Transverse colon (tissue), 4 donors: ENCODE data around the gene STK32B. TPM values are rescaled to one million over a fixed set of nuclear protein-coding genes. Genes with fewer than 3 reads are reported as not detected.
A peak's percentile ranks its signal among the peaks of the same experiment; 100 is the strongest.

ENCODE experiments used
- DNase-seq: peaks from one replicate; pipeline ENCODE4 v3.0.0-alpha.2; 2019
- H3K27ac ChIP-seq, 4 donors: fragments of 200-600 bp; sonication (generic); 2 replicates each; pipeline ENCODE4 v1.5.1; 2016 to 2018; ENCODE audit warnings: inconsistent platforms in 4 of 4
- H3K27me3 ChIP-seq: fragments of 200-600 bp; sonication (generic); 2 replicates; pipeline ENCODE4 v1.5.1; 2017; ENCODE audit warnings: inconsistent platforms
- H3K36me3 ChIP-seq, 4 donors: fragments of 200-600 bp; sonication (generic); 2 replicates each; pipeline ENCODE4 v1.5.1; 2017 to 2019; ENCODE audit warnings: inconsistent platforms in 4 of 4
- H3K4me1 ChIP-seq, 4 donors: fragments of 200-600 bp; sonication (generic); 2 replicates each; pipeline ENCODE4 v1.5.1; 2017 to 2020; ENCODE audit warnings: inconsistent platforms in 4 of 4
- H3K4me3 ChIP-seq, 4 donors: fragments of 200-600 bp; sonication (generic); 1 replicate in 1 of 4; 2 replicates in 3 of 4; pipeline versions ENCODE4 v1.5.1 to v1.6.1; 2017 to 2019; ENCODE audit warnings: inconsistent platforms in 4 of 4
- H3K9me3 ChIP-seq, 2 donors: fragments of 200-600 bp; sonication (generic); 2 replicates each; pipeline ENCODE4 v1.5.1; 2017 to 2019; ENCODE audit warnings: inconsistent platforms in 2 of 2
- CTCF ChIP-seq, 5 experiments: fragments of 200-600 bp in 3 of 5; fragments of 450-650 bp in 2 of 5; sonication (generic) in 3 of 5; IDR thresholded peaks; 1 replicate in 2 of 5; 2 replicates in 3 of 5; pipeline ENCODE4 v1.5.1; 2016 to 2017; ENCODE audit warnings: antibody characterized with exemption in 5 of 5, inconsistent platforms in 3 of 5, mild to moderate bottlenecking in 2 of 5, moderate library complexity in 1 of 5
- EP300 ChIP-seq: sonication (generic); formaldehyde crosslinking; IDR thresholded peaks from one replicate; pipeline ENCODE4 v1.6.1; 2017; ENCODE audit warnings: antibody characterized with exemption, low read depth
- POLR2A ChIP-seq: fragments of 450-650 bp; IDR thresholded peaks from one replicate; pipeline ENCODE4 v1.6.1; 2016; ENCODE audit warnings: antibody characterized with exemption, mild to moderate bottlenecking, moderate library complexity
- POLR2AphosphoS5 ChIP-seq, 3 donors: sonication (generic); formaldehyde crosslinking; IDR thresholded peaks; one replicate each; pipeline ENCODE4 v1.6.1; 2016; ENCODE audit warnings: antibody characterized with exemption in 3 of 3
- WGBS, 2 donors: methylation state at CpG; one replicate each; pipeline ENCODE4 v1.1.5; 2018; ENCODE audit warnings: low coverage in 1 of 2; 5-methylcytosine and 5-hydroxymethylcytosine counted together
- in situ Hi-C, 4 donors: fragments of 200-750 bp; cut with MboI; loops; one replicate each; pipeline versions ENCODE4 v1.15.0 to v1.15.1; 2017; ENCODE audit warnings: low sequenced_read_pairs in 3 of 4, low pct_ligation_motif_present in 1 of 4, low pct_unique_long_range_greater_than_20kb in 1 of 4
- intact Hi-C: fragments of 100-400 bp; cut with DNase I; formaldehyde crosslinking; loops from one replicate; pipeline ENCODE4 v1.15.1; 2023; ENCODE audit warnings: low total_unique reads
- total RNA-seq, 4 donors: library from RNA; depleted of rRNA; stranded (reverse); fragments of >200 nt; gene quantifications; one replicate each; pipeline ENCODE4 v1.1.0, GENCODE V29; 2016

STK32B gene
- total RNA-seq, 4 donors from 2014 or later, result 0.37 to 1.1 (median 0.64) TPM

DNA sequence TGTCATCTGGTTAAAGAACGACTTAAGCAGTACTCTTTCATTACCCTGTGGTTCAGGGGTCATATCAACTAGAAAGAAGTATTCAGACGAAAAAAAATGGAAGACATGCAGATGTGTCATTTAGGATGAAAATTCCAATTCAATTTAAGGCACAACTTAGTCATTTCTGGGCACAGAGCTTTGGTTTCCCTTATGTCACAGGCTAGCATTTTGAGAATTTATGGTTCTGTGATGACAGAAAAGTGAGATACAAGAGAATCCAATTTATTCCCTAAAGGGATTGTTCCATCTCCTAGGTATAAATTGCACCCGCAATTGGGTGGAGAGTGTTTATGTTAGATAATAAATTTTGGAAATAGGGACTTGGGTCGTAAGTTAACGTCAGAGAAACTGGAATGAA lies 306.6 kb downstream of the STK32B start:
- H3K36me3 ChIP-seq, result no peaks in the 10 kb centered on the region
- in situ Hi-C loops, result no loop called here
- H3K4me3 ChIP-seq, result no peak overlapping the region
- intact Hi-C loops, result no loop called here
- 46 to 47% methylated on average over 5 of the region's 5 CpGs for WGBS, 2 donors
- DNase-seq, result no peak
- no peaks in the 10 kb centered on the region for H3K27me3 ChIP-seq
- H3K9me3 ChIP-seq, result no peaks in the 10 kb centered on the region
- H3K4me1 ChIP-seq, result no peaks in the 10 kb centered on the region
- TF ChIP-seq POLR2AphosphoS5 (IDR thresholded peaks at IDR 0.05), result no peak
- no peak for TF ChIP-seq CTCF (IDR thresholded peaks at IDR 0.05)
- no peak for TF ChIP-seq EP300
- no peak for TF ChIP-seq POLR2A
- no peak overlapping the region for H3K27ac ChIP-seq

GRCh38 chr4:5361968-5362367 lies 310.7 kb downstream of the STK32B start:
- H3K27me3 ChIP-seq, result no peaks in the 10 kb centered on the region
- WGBS, 2 donors, result 61 to 74% methylated on average over 5 of the region's 5 CpGs
- no peak overlapping the region for H3K27ac ChIP-seq
- H3K9me3 ChIP-seq, result no peaks in the 10 kb centered on the region
- no peaks in the 10 kb centered on the region for H3K36me3 ChIP-seq
- no peak for TF ChIP-seq EP300
- TF ChIP-seq CTCF (IDR thresholded peaks at IDR 0.05), result no peak
- TF ChIP-seq POLR2A, result no peak
- H3K4me3 ChIP-seq, result no peak overlapping the region
- in situ Hi-C loops, result no loop called here
- no peaks in the 10 kb centered on the region for H3K4me1 ChIP-seq
- intact Hi-C loops, result no loop called here
- DNase-seq, result no peak

DNA sequence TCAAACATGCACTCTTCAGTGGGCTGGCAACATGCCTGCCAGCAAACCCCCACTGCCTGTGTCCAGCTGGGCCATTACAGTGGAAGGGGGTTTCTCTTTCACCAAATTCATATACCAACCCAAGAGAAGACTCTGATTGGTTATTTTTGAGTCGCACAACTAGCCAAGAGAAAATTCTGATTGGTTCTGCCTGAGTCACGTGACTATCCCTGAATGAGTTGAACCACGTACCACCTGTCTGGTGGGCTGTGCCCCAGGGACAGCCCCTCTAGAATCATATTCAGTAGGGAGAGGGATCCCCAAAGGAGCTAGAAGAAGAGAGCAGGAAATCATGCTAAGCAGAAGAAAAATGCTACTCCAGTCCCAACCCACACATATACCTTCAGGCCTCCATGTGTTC lies 313.1 kb downstream of the STK32B start:
- DNase-seq, result no peak
- in situ Hi-C loops, result no loop called here
- H3K9me3 ChIP-seq, result no peaks in the 10 kb centered on the region
- H3K36me3 ChIP-seq, result no peaks in the 10 kb centered on the region
- TF ChIP-seq EP300, result no peak
- no peak for TF ChIP-seq POLR2AphosphoS5 (IDR thresholded peaks at IDR 0.05)
- no peak for TF ChIP-seq CTCF (IDR thresholded peaks at IDR 0.05)
- no peak for TF ChIP-seq POLR2A
- intact Hi-C loops, result no loop called here
- H3K4me3 ChIP-seq, result no peak overlapping the region
- 86 to 100% methylated on average over 1 to 3 of the region's 3 CpGs for WGBS, 2 donors
- H3K27ac ChIP-seq, result no peak overlapping the region
- H3K4me1 ChIP-seq, result no peaks in the 10 kb centered on the region
- no peaks in the 10 kb centered on the region for H3K27me3 ChIP-seq

DNA sequence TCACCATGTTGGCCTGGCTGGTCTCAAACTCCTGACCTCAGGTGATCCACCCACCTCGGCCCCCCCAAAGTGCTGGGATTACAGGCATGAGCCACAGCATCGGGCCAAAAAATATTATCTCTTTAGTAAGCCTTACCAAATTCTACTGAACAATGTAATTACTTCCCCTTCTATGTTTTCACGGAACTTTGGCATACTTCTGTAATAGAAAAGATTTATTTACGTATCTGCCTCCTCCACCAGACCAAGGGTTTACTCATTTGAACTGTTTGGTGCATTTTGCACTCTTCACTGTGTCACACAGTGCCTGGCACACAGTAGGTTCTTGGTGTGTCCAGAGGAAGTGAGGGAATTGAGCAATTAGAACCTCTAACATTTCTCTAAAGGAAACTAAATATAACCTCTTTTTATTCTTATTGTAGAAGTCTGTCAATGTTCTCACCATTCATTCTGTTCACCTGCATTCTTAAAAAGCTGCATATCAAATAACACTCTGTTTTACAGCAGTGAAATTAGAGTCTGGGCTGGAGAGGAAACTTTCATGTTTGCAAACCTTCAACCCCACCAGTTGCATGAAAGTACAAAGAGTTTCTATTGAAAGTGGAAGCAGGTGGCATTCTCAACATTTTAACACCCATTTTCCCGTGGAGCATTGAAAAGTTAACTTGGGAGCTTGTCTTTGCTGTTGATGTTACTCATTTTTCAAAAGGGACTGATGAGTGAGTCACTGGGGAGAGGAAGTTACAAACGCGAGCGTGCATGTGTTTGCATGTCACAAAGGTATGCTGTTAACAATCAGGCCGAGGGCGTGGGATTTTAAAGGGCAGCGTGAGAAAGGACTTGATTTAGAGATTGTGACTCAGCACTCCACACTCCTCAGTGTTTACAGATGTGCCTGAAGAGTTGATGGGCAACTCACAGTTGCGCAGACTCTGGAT lies 314.1 kb downstream of the STK32B start:
- intact Hi-C loops, result no loop called here
- peak; percentile 35 for DNase-seq
- Histone ChIP-seq H3K27me3 (no peaks in the 10 kb centered on the region), H3K9me3 (no peaks in the 10 kb centered on the region), H3K4me3 (no peak overlapping the region), H3K4me1 (no peaks in the 10 kb centered on the region), H3K36me3 (no peaks in the 10 kb centered on the region), H3K27ac (no peak overlapping the region)
- in situ Hi-C loops, result no loop called here
- WGBS, 2 donors, result 35 to 48% methylated on average over 7 to 12 of the region's 12 CpGs
- no peak for TF ChIP-seq EP300
- no peak for TF ChIP-seq CTCF (IDR thresholded peaks at IDR 0.05)
- TF ChIP-seq POLR2AphosphoS5 (IDR thresholded peaks at IDR 0.05), result no peak
- TF ChIP-seq POLR2A, result no peak
